Naive thymus-derived CD4-positive, alpha-beta T cell (primary cell): ENCODE results near the gene STPG3. TPM values are rescaled to one million over a fixed set of nuclear protein-coding genes. Genes with fewer than 3 reads are reported as not detected.

Experiments
- ATAC-seq: fragments of 150-1000 bp; cut with Tn5 transposase; 2 replicates; pipeline ENCODE4 v1.10.0; 2021; ENCODE audit warnings: mild to moderate bottlenecking, moderate library complexity
- CTCF ChIA-PET: fragments of 350-600 bp; sonication (Branson Sonifier 250); formaldehyde crosslinking; loops from one replicate; lab custom pipeline; 2021; ENCODE audit warnings: antibody characterized with exemption; lab: Charles Lee
- POLR2A ChIA-PET: fragments of 350-600 bp; sonication (Branson Sonifier 250); formaldehyde crosslinking; loops from one replicate; lab custom pipeline; 2021; ENCODE audit warnings: antibody characterized with exemption, inconsistent platforms; lab: Charles Lee
- DNase-seq, 9 donors: peaks; one replicate each; pipeline versions ENCODE4 v3.0.0 to v3.0.0-alpha.2; 2020 to 2022; ENCODE audit warnings: mixed read lengths in 1 of 9
- H3K27ac ChIP-seq: one replicate; pipeline ENCODE4 v1.7.0; 2013; ENCODE audit warnings: mild to moderate bottlenecking, low read depth, low read length, moderate library complexity
- H3K27me3 ChIP-seq, 2 donors: one replicate each; pipeline ENCODE4 v1.7.0; 2013; ENCODE audit warnings: low read length in 2 of 2, mild to moderate bottlenecking in 2 of 2, moderate library complexity in 2 of 2; ENCODE audit not compliant: control insufficient read depth in 2 of 2, insufficient read depth in 2 of 2
- H3K36me3 ChIP-seq, 3 experiments: 1 replicate in 2 of 3; 2 replicates in 1 of 3; pipeline ENCODE4 v1.7.0; 2013; ENCODE audit warnings: low read length in 3 of 3, mild to moderate bottlenecking in 3 of 3, moderate library complexity in 1 of 3; ENCODE audit not compliant: insufficient read depth in 3 of 3, control insufficient read depth in 2 of 3
- H3K4me1 ChIP-seq, 2 donors: one replicate each; pipeline ENCODE4 v1.7.0; 2013; ENCODE audit warnings: low read length in 2 of 2, mild to moderate bottlenecking in 2 of 2, moderate library complexity in 1 of 2; ENCODE audit not compliant: control insufficient read depth in 2 of 2, insufficient read depth in 2 of 2
- H3K4me3 ChIP-seq: 2 replicates; pipeline ENCODE4 v1.7.0; 2013; ENCODE audit warnings: mild to moderate bottlenecking, low read length
- H3K9me3 ChIP-seq, 3 experiments: 1 replicate in 2 of 3; 2 replicates in 1 of 3; pipeline ENCODE4 v1.7.0; 2013; ENCODE audit warnings: low read length in 3 of 3; ENCODE audit not compliant: control insufficient read depth in 2 of 3
- H3K27ac Mint-ChIP-seq, 9 donors: one replicate each; pipeline ENCODE4 v1.8.0; 2020 to 2022; ENCODE audit warnings: mixed read lengths in 9 of 9, mild to moderate bottlenecking in 8 of 9, moderate library complexity in 5 of 9, inconsistent platforms in 2 of 9
- H3K27me3 Mint-ChIP-seq, 5 donors: one replicate each; pipeline ENCODE4 v1.8.0; 2021 to 2022; ENCODE audit warnings: mixed read lengths in 5 of 5, mild to moderate bottlenecking in 1 of 5
- H3K36me3 Mint-ChIP-seq, 5 donors: one replicate each; pipeline ENCODE4 v1.8.0; 2020 to 2022; ENCODE audit warnings: mixed read lengths in 5 of 5, mild to moderate bottlenecking in 3 of 5, inconsistent platforms in 1 of 5
- H3K4me1 Mint-ChIP-seq, 7 donors: one replicate each; pipeline ENCODE4 v1.8.0; 2020 to 2022; ENCODE audit warnings: mixed read lengths in 7 of 7, mild to moderate bottlenecking in 3 of 7, inconsistent platforms in 1 of 7
- H3K4me3 Mint-ChIP-seq, 10 donors: one replicate each; pipeline ENCODE4 v1.8.0; 2020 to 2022; ENCODE audit warnings: mild to moderate bottlenecking in 10 of 10, mixed read lengths in 10 of 10, moderate library complexity in 6 of 10, inconsistent platforms in 2 of 10
- H3K9me3 Mint-ChIP-seq, 11 donors: one replicate each; pipeline ENCODE4 v1.8.0; 2020 to 2022; ENCODE audit warnings: mixed read lengths in 11 of 11, mild to moderate bottlenecking in 4 of 11, inconsistent platforms in 1 of 11, moderate library complexity in 1 of 11
- intact Hi-C, 2 donors: fragments of 100-400 bp; cut with micrococcal nuclease; formaldehyde crosslinking; loops; one replicate each; pipeline ENCODE4 v1.15.1; 2023
- polyA plus RNA-seq, 2 donors: library from polyadenylated mRNA; unstranded; fragments of 300-500 nt; fragmentation: Illumina TruSeq; gene quantifications; one replicate each; pipeline ENCODE4 v1.2.3, GENCODE V29; 2021
- total RNA-seq, 6 experiments: library from RNA in 5 of 6; stranded (reverse) in 5 of 6; gene quantifications; 1 replicate in 5 of 6; 2 replicates in 1 of 6; pipeline ENCODE4 v1.2.3 and lab custom pipeline; 2021 to 2026

STPG3 gene
- not detected for total RNA-seq
- not detected for polyA plus RNA-seq
- total RNA-seq (lab: John Stamatoyannopoulos, UW): not detected

GRCh38 chr9:137251194-137251461 lies at the start of gene STPG3:
TSS of gene STPG3 (plus strand) at chr9:137251286. CDS start at chr9:137251287, 1 bp downstream.
- H3K27ac ChIP-seq: no peak within 1 kb of the TSS
- H3K27ac Mint-ChIP-seq: peak within 1 kb of the TSS in 1 of 9 donors; percentile 3
- no peaks in the 10 kb centered on the region for H3K27me3 ChIP-seq
- H3K36me3 Mint-ChIP-seq: no peaks in the 10 kb centered on the region
- H3K27me3 Mint-ChIP-seq: no peaks in the 10 kb centered on the region
- no peak for ATAC-seq
- no peaks in the 10 kb centered on the region for H3K9me3 ChIP-seq
- H3K4me1 ChIP-seq: peaks cover 5 to 7% of the 10 kb centered on the region in 2 donors
- no peak for DNase-seq
- no peak within 1 kb of the TSS for H3K4me3 ChIP-seq
- H3K9me3 Mint-ChIP-seq: peaks cover 0 to 1% (median 0%) of the 10 kb centered on the region in 11 donors
- ChIA-PET CTCF (no interaction called here), POLR2A (interaction anchor here (9.5 kb wide), 1 partner anchor 10 kb away, joined by 168 read pairs; the partner anchor contains the start of gene TUBB4B)
- peak within 1 kb of the TSS in 1 of 10 donors; percentile 79 for H3K4me3 Mint-ChIP-seq
- peaks cover 0 to 11% (median 7%) of the 10 kb centered on the region in 7 donors for H3K4me1 Mint-ChIP-seq
- peaks cover 0 to 6% (median 0%) of the 10 kb centered on the region in 3 experiments for H3K36me3 ChIP-seq
- intact Hi-C loops: no loop called here

- H3K36me3 ChIP-seq: peaks cover 0 to 4% (median 0%) of the 10 kb centered on the region in 3 experiments
- POLR2A ChIA-PET: interaction anchor here (0.7 to 9.0 kb wide), 4 partner anchors 13 to 216 kb away, joined by 3 to 136 read pairs (median 12); partner anchors contain the start of genes ANAPC2, RNF208, SSNA1 and TUBB4B
- no peak for ATAC-seq
- no peaks in the 10 kb centered on the region for H3K9me3 ChIP-seq
- H3K27ac ChIP-seq: no peak overlapping the region
- Mint-ChIP-seq H3K27me3 (no peaks in the 10 kb centered on the region), H3K4me3 (peak overlapping the region in 4 of 10 donors; percentile 8 to 91 (median 14)), H3K36me3 (peaks cover 0 to 6% (median 0%) of the 10 kb centered on the region in 5 donors), H3K27ac (peak overlapping the region in 1 of 9 donors; percentile 16), H3K4me1 (peaks cover 30 to 57% (median 43%) of the 10 kb centered on the region in 7 donors), H3K9me3 (peaks cover 0 to 7% (median 0%) of the 10 kb centered on the region in 11 donors)
- H3K4me1 ChIP-seq: peaks cover 32 to 35% of the 10 kb centered on the region in 2 donors
- CTCF ChIA-PET: no interaction called here
- intact Hi-C loops: loop anchor here in 1 of 2 donors (10.0 kb wide), 1 partner anchor 258 kb away; the partner anchor contains the start of genes C8G and FBXW5
- H3K27me3 ChIP-seq: no peaks in the 10 kb centered on the region
- no peak overlapping the region for H3K4me3 ChIP-seq
- no peak for DNase-seq
Measured at GRCh38 chr9:137202966-137203365, 48.1 kb upstream of the STPG3 start.

DNA sequence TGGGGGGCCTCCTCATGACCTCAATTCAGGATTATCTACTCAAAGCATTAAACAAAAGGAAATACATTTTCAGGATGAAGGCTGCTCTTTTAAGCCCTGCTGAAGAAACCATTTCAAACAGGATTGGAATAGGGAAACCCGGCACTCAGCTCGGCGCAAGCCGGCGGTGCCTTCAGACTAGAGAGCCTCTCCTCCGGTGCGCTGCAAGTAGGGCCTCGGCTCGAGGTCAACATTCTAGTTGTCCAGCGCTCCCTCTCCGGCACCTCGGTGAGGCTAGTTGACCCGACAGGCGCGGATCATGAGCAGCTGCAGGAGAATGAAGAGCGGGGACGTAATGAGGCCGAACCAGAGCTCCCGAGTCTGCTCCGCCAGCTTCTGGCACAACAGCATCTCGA lies 46.4 kb upstream of the STPG3 start:
- POLR2A ChIA-PET: interaction anchor here (1.2 to 9.0 kb wide), 7 partner anchors 9 to 78 kb away, joined by 3 to 136 read pairs (median 6); partner anchors contain the start of genes ANAPC2, CYSRT1, RNF208 and SSNA1
- Mint-ChIP-seq H3K27ac (peak overlapping the region; percentile 87 to 97 (median 93)), H3K4me3 (peak overlapping the region; percentile 90 to 95 (median 92)), H3K4me1 (peaks cover 30 to 57% (median 41%) of the 10 kb centered on the region in 7 donors), H3K36me3 (peaks cover 0 to 6% (median 0%) of the 10 kb centered on the region in 5 donors), H3K9me3 (peaks cover 0 to 7% (median 0%) of the 10 kb centered on the region in 11 donors), H3K27me3 (no peaks in the 10 kb centered on the region)
- CTCF ChIA-PET: interaction anchor here (0.7 to 2.1 kb wide), 2 partner anchors 30 to 109 kb away, joined by 3 to 6 read pairs; no protein-coding TSS in a partner anchor
- H3K27ac ChIP-seq: peak overlapping the region; percentile 96
- peaks cover 32 to 35% of the 10 kb centered on the region in 2 donors for H3K4me1 ChIP-seq
- no peaks in the 10 kb centered on the region for H3K9me3 ChIP-seq
- peaks cover 0 to 10% (median 0%) of the 10 kb centered on the region in 3 experiments for H3K36me3 ChIP-seq
- no peak for DNase-seq
- H3K4me3 ChIP-seq: peak overlapping the region; percentile 98
- ATAC-seq: no peak
- intact Hi-C loops: loop anchor here (1.0 to 10.0 kb wide), 7 partner anchors 16 to 260 kb away; partner anchors contain the start of genes ANAPC2 (in 2 of the 2), SSNA1 (in 2 of the 2), TUBB4B (in 2 of the 2) and C8G (in 1 of the 2)
- no peaks in the 10 kb centered on the region for H3K27me3 ChIP-seq

DNA sequence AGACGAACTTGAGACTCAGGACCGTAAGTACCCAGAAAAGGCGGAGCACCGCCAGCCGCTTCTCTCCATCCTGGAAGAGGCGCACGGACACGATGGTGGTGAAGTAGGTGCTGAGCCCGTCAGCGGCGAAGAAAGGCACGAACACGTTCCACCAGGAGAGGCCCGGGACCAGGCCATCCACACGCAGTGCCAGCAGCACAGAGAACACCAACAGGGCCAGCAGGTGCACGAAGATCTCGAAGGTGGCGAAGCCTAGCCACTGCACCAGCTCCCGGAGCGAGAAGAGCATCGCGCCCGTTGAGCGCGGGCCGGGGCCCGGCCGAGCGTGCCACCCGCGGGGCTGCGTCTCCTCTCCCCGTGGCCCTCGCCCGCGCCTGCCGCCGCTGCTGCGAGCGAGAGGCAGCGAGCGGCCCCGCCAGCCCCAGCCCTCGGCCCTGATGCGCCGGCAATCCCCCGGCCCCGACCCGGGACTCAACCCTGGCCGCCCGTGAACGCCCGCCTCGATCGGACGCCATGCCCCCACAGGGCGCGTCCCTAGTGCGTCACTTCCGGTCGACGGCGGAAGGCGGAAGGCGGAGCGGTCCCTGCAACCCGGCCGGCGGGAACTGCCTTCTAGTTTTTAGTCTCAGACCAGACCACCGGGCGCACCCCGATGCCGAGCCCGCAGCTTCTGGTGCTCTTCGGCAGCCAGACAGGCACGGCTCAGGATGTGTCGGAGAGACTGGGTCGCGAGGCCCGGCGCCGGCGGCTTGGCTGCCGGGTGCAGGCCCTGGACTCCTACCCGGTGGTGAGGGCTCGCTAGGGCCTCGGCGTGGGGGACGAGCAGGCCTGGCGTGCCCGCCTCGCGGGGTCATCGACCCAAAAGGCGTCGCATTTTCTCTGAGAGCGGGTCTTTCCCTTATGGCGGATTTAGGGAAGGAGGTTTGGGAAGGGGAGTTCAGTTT lies 45.7 kb upstream of the STPG3 start, which contains the start of the genes NDOR1 and TMEM203:
Gene NDOR1, plus strand, starts transcription at position 575 of the 944 bp plus-strand sequence. Its CDS starts 78 bp downstream, at position 653.
Gene TMEM203, minus strand, starts transcription at position 523 of the 944 bp plus-strand sequence. Its CDS starts 234 bp downstream, at position 289.
- ChIA-PET POLR2A (interaction anchor here (1.2 to 9.0 kb wide), 8 partner anchors 9 to 78 kb away, joined by 3 to 136 read pairs (median 6); partner anchors contain the start of genes ANAPC2, CYSRT1, RNF208 and SSNA1), CTCF (interaction anchor here (0.7 to 2.1 kb wide), 2 partner anchors 30 to 110 kb away, joined by 3 to 6 read pairs; no protein-coding TSS in a partner anchor)
- DNase-seq (peak; percentile 84 to 98 (median 91)), ATAC-seq (peak; percentile 60)
- H3K9me3 ChIP-seq: no peaks in the 10 kb centered on the region
- Mint-ChIP-seq H3K4me1 (peaks cover 30 to 57% (median 41%) of the 10 kb centered on the region in 7 donors), H3K27ac (peak within 1 kb of the TSS; percentile 87 to 97 (median 93)), H3K9me3 (peaks cover 0 to 7% (median 0%) of the 10 kb centered on the region in 11 donors), H3K36me3 (peaks cover 0 to 7% (median 2%) of the 10 kb centered on the region in 5 donors), H3K4me3 (peak within 1 kb of the TSS; percentile 90 to 95 (median 92)), H3K27me3 (no peaks in the 10 kb centered on the region)
- H3K36me3 ChIP-seq: peaks cover 0 to 15% (median 0%) of the 10 kb centered on the region in 3 experiments
- H3K27ac ChIP-seq: peak within 1 kb of the TSS; percentile 96
- H3K4me1 ChIP-seq: peaks cover 32 to 35% of the 10 kb centered on the region in 2 donors
- intact Hi-C loops: loop anchor here (1.0 to 10.0 kb wide), 7 partner anchors 17 to 261 kb away; partner anchors contain the start of genes ANAPC2 (in 2 of the 2), SSNA1 (in 2 of the 2), TUBB4B (in 2 of the 2) and C8G (in 1 of the 2)
- no peaks in the 10 kb centered on the region for H3K27me3 ChIP-seq
- H3K4me3 ChIP-seq: peak within 1 kb of the TSS; percentile 98

DNA sequence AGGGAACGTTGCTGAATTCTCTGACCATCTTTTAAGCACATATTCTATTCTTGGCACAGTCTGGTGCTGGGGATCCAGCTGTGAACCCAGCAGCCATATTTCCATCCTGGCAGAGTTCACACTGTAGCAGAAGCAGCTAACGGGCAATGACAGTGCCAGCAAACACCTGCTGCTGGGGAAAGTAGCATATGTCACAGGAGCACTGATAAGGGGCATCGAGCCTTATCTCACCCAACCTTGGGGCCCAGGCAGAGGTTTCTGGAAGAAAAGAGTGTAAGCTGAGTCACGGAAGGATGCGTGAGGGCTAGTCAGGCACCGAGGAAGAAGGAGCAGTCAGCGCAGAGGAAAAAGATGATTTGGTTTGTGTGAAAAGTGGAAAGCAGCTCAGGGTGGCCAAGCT lies 44.5 kb upstream of the STPG3 start:
- Mint-ChIP-seq H3K9me3 (peaks cover 0 to 7% (median 0%) of the 10 kb centered on the region in 11 donors), H3K4me3 (peak overlapping the region; percentile 86 to 95 (median 92)), H3K36me3 (peaks cover 0 to 7% (median 2%) of the 10 kb centered on the region in 5 donors), H3K27me3 (no peaks in the 10 kb centered on the region), H3K27ac (peak overlapping the region; percentile 81 to 97 (median 90)), H3K4me1 (peaks cover 26 to 49% (median 37%) of the 10 kb centered on the region in 7 donors)
- no peaks in the 10 kb centered on the region for H3K27me3 ChIP-seq
- H3K36me3 ChIP-seq: peaks cover 0 to 15% (median 0%) of the 10 kb centered on the region in 3 experiments
- DNase-seq (no peak), ATAC-seq (no peak)
- CTCF ChIA-PET: no interaction called here
- H3K9me3 ChIP-seq: no peaks in the 10 kb centered on the region
- H3K4me1 ChIP-seq: peaks cover 26 to 30% of the 10 kb centered on the region in 2 donors
- H3K4me3 ChIP-seq: peak overlapping the region; percentile 98
- POLR2A ChIA-PET: interaction anchor here (1.4 to 9.0 kb wide), 3 partner anchors 16 to 30 kb away, joined by 3 to 136 read pairs (median 42); partner anchors contain the start of genes ANAPC2, CYSRT1, RNF208 and SSNA1
- intact Hi-C loops: loop anchor here in 1 of 2 donors (10.0 kb wide), 1 partner anchor 262 kb away; the partner anchor contains the start of genes C8G and FBXW5
- H3K27ac ChIP-seq: peak overlapping the region; percentile 96
